Mucosa of descending colon (tissue), 3 donors: ENCODE measurements around the gene CHST10. TPM values are rescaled to one million over a fixed set of nuclear protein-coding genes. Genes with fewer than 3 reads are reported as not detected.

ENCODE experiments used
- ATAC-seq: fragments of 200-7000 bp; cut with Tn5 transposase; one replicate; pipeline ENCODE4 v1.9.1; 2020; ENCODE audit warnings: mild to moderate bottlenecking, moderate library complexity
- DNase-seq, 3 donors: peaks; one replicate each; pipeline ENCODE4 v3.0.0-alpha.2; 2020
- H3K36me3 ChIP-seq: fragments of 200-600 bp; one replicate; pipeline ENCODE4 v1.8.0; 2021; ENCODE audit warnings: low read depth, mild to moderate bottlenecking
- H3K4me1 ChIP-seq: fragments of 200-600 bp; one replicate; pipeline ENCODE4 v1.8.0; 2021; ENCODE audit warnings: low read depth, mild to moderate bottlenecking
- H3K4me3 ChIP-seq: fragments of 200-600 bp; one replicate; pipeline ENCODE4 v1.8.0; 2021; ENCODE audit warnings: mild to moderate bottlenecking
- H3K9me3 ChIP-seq: fragments of 200-600 bp; one replicate; pipeline ENCODE4 v1.8.0; 2021; ENCODE audit warnings: mild to moderate bottlenecking
- CTCF ChIP-seq: fragments of 200-600 bp; IDR thresholded peaks from one replicate; pipeline ENCODE4 v1.8.0; 2022; ENCODE audit warnings: antibody characterized with exemption, mild to moderate bottlenecking
- intact Hi-C, 2 donors: fragments of 100-400 bp; cut with DNase I in 1 of 2; cut with micrococcal nuclease in 1 of 2; formaldehyde crosslinking; loops; one replicate each; pipeline versions ENCODE4 v1.11.0 to v1.11.1; 2022; cut with DNase I, micrococcal nuclease
- total RNA-seq, 3 donors: library from RNA; stranded (reverse); fragmentation: NEBNext Ultra II Directional in 2 of 3; extraction: Animal tissue kit (Norgen Biotek cat#: 25700) in 2 of 3; gene quantifications; one replicate each; pipeline versions ENCODE4 v1.2.1 to v1.2.4, GENCODE V29; 2021 to 2023
- donor health status: DM: no; HTN: no; CAD: no; lungs with moderate emphysema.
- donor health status: DM: no; HTN: no; CAD: no.
- donor health status: DM: no; HTN: yes; CAD: no.

Gene CHST10
- total RNA-seq, 3 donors from 2014 or later, result 0.78 to 9.8 (median 0.87) TPM

- Histone ChIP-seq H3K9me3 (no peaks in the 10 kb centered on the region), H3K36me3 (no peaks in the 10 kb centered on the region), H3K4me1 (no peaks in the 10 kb centered on the region), H3K4me3 (no peak overlapping the region)
- DNase-seq (no peak), ATAC-seq (no peak)
- TF ChIP-seq CTCF, result no peak
- intact Hi-C loops, result no loop called here
These were observed 2.4 kb upstream of the CHST10 start for GRCh38 chr2:100419915-100420314.

GRCh38 chr2:100418406-100418962, 1.0 kb upstream of the CHST10 start:
- intact Hi-C loops, result no loop called here

GRCh38 chr2:100417711-100418124, 250 bp upstream of the CHST10 start:
- DNase-seq (peak in 1 of 3 donors; percentile 4), ATAC-seq (no peak)
- intact Hi-C loops, result no loop called here
- no peaks in the 10 kb centered on the region for H3K36me3 ChIP-seq
- peak overlapping the region; percentile 21 for H3K4me3 ChIP-seq
- TF ChIP-seq CTCF, result no peak
- no peaks in the 10 kb centered on the region for H3K4me1 ChIP-seq
- H3K9me3 ChIP-seq, result no peaks in the 10 kb centered on the region

More at GRCh38 chr2:100418406-100418962, 1.0 kb upstream of the CHST10 start:
- Histone ChIP-seq H3K4me1 (no peaks in the 10 kb centered on the region), H3K4me3 (no peak overlapping the region), H3K36me3 (no peaks in the 10 kb centered on the region), H3K9me3 (no peaks in the 10 kb centered on the region)
- no peak for TF ChIP-seq CTCF
- ATAC-seq, result no peak
- DNase-seq, result no peak

GRCh38 chr2:100416397-100416934, 1.0 kb downstream of the CHST10 start:
- no peaks in the 10 kb centered on the region for H3K36me3 ChIP-seq
- intact Hi-C loops, result no loop called here
- ATAC-seq, result no peak

GRCh38 chr2:100413571-100413970, 3.9 kb downstream of the CHST10 start:
- DNase-seq (no peak), ATAC-seq (no peak)
- Histone ChIP-seq H3K36me3 (no peaks in the 10 kb centered on the region), H3K4me3 (no peak overlapping the region), H3K4me1 (no peaks in the 10 kb centered on the region), H3K9me3 (no peaks in the 10 kb centered on the region)
- TF ChIP-seq CTCF, result no peak
- intact Hi-C loops, result no loop called here

More at GRCh38 chr2:100416397-100416934, 1.0 kb downstream of the CHST10 start:
- Histone ChIP-seq H3K4me1 (no peaks in the 10 kb centered on the region), H3K4me3 (peak overlapping the region; percentile 21), H3K9me3 (no peaks in the 10 kb centered on the region)
- TF ChIP-seq CTCF, result no peak
- DNase-seq, result no peak
